SU-DHL-6 (cell line): ENCODE results near the gene ERC1.

Source experiments
- CTCF ChIP-seq: fragments of 200-600 bp; sonication (generic); IDR thresholded peaks from one replicate; pipeline ENCODE4 v1.5.1; 2017; ENCODE audit warnings: antibody characterized with exemption, mild to moderate bottlenecking, low read length, moderate library complexity; ENCODE audit not compliant: insufficient read depth, poor library complexity, severe bottlenecking
- EZH2phosphoT487 ChIP-seq: fragments of 200-600 bp; sonication (generic), shearing (Covaris generic); conservative IDR thresholded peaks from 2 replicates; pipeline ENCODE4 v1.6.1; 2018; ENCODE audit warnings: mild to moderate bottlenecking, antibody characterized with exemption, low read length, moderate library complexity, mixed read lengths

- TF ChIP-seq CTCF (no peak), EZH2phosphoT487 (no peak)
Measured at GRCh38 chr12:1212526-1212925, 221.5 kb downstream of the ERC1 start.
